ENCODE measurements around the gene DYNC1I1. TPM values are rescaled to one million over a fixed set of nuclear protein-coding genes. Genes with fewer than 3 reads are reported as not detected.

The DYNC1I1 gene
- polyA plus RNA-seq, 1 donor from 2014 or later = 28.9 TPM

DNA sequence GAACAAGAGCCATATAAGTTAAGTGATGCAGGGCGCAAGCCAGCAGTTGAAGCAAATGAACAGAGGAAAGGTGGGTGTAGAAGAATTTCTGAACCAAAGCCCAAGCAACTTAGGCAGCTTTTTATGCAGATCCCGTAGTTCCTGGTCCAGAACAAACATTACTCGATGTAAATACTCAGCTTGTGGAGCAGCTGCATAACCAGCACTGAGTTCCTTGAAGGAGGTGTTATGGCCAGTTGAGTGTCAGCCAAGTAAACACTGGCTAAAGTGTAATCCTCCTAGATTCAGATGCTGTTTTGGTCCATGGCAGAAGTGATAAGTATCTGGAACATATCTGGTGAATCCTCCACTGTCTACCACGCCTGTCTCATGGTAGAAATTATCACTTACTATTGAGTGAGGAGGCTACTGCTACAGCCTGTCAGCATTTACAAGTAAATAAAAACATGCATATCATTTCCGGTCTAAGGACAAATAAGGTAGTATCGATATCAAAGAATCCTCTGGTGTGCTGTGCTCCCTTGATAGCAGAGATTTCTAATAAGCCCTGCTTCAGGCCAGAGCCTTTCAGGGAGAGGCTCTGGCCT is 213.9 kb downstream of the DYNC1I1 start:
- Histone ChIP-seq H3F3A (ENCODE audit: insufficient read depth, low read length, poor library complexity, severe bottlenecking) (no peaks in the 10 kb centered on the region), H2AFZ (ENCODE audit: low read depth, low read length) (no peak overlapping the region), H3K36me3 (ENCODE audit: insufficient read depth, low read length) (no peaks in the 10 kb centered on the region), H3K9me3 (ENCODE audit: low read length) (no peaks in the 10 kb centered on the region), H3K27me3 (ENCODE audit: insufficient read depth, low read depth, low read length) (no peaks in the 10 kb centered on the region), H3K4me3 (ENCODE audit: low read length) (no peak overlapping the region), H4K20me1 (ENCODE audit: insufficient read depth) (no peaks in the 10 kb centered on the region), H3K27ac (ENCODE audit: low read length) (no peak overlapping the region), H3K9me2 (ENCODE audit: insufficient read depth, low read length) (no peaks in the 10 kb centered on the region), H3K4me2 (ENCODE audit: low read length) (no peak overlapping the region), H3K79me2 (replicated peaks; ENCODE audit: insufficient read depth, low read length) (no peaks in the 10 kb centered on the region), H3K9ac (ENCODE audit: low read length) (no peak overlapping the region)
- TF ChIP-seq, protein P1, sequence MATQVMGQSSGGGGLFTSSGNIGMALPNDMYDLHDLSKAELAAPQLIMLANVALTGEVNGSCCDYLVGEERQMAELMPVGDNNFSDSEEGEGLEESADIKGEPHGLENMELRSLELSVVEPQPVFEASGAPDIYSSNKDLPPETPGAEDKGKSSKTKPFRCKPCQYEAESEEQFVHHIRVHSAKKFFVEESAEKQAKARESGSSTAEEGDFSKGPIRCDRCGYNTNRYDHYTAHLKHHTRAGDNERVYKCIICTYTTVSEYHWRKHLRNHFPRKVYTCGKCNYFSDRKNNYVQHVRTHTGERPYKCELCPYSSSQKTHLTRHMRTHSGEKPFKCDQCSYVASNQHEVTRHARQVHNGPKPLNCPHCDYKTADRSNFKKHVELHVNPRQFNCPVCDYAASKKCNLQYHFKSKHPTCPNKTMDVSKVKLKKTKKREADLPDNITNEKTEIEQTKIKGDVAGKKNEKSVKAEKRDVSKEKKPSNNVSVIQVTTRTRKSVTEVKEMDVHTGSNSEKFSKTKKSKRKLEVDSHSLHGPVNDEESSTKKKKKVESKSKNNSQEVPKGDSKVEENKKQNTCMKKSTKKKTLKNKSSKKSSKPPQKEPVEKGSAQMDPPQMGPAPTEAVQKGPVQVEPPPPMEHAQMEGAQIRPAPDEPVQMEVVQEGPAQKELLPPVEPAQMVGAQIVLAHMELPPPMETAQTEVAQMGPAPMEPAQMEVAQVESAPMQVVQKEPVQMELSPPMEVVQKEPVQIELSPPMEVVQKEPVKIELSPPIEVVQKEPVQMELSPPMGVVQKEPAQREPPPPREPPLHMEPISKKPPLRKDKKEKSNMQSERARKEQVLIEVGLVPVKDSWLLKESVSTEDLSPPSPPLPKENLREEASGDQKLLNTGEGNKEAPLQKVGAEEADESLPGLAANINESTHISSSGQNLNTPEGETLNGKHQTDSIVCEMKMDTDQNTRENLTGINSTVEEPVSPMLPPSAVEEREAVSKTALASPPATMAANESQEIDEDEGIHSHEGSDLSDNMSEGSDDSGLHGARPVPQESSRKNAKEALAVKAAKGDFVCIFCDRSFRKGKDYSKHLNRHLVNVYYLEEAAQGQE (IDR thresholded peaks at IDR 0.05; ENCODE audit: borderline replicate concordance) = no peak
- no peak for TF ChIP-seq EP300 (conservative IDR thresholded peaks at IDR 0.05; ENCODE audit: poor library complexity, severe bottlenecking)
- TF ChIP-seq EZH2 (IDR thresholded peaks at IDR 0.05; ENCODE audit: borderline replicate concordance, insufficient read depth, low read length, poor library complexity, severe bottlenecking) = no peak

DNA sequence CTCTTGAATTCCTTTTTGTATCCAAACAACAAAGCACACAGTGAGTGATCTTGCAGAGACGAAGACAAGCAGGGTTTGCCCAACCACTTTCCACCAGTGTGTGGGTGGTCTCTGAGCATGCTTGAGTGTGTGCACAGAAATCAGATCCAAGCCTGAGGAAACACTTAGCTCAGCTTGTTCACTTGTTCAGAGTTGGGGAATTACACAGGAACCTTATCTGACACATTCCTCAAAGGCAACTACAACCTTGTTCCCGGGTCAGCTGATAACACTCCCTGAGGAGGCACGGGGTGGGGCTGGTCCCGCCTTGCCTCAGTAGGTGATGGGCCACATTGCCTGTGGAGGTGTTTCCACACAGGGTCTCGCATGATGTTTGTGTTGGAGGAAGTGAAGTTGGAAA is 216.9 kb downstream of the DYNC1I1 start:
- TF ChIP-seq SMC3 (conservative IDR thresholded peaks at IDR 0.05; ENCODE audit: poor library complexity) = no peak
- no peak for TF ChIP-seq POLR2AphosphoS5 (IDR thresholded peaks at IDR 0.05)
- TF ChIP-seq, protein P1 (IDR thresholded peaks at IDR 0.05; ENCODE audit: borderline replicate concordance) = no peak
- no peak for TF ChIP-seq TAF1 (IDR thresholded peaks at IDR 0.05; ENCODE audit: low read depth)
- no peak for TF ChIP-seq EZH2 (IDR thresholded peaks at IDR 0.05; ENCODE audit: borderline replicate concordance, insufficient read depth, low read length, poor library complexity, severe bottlenecking)
- TF ChIP-seq MXI1 (conservative IDR thresholded peaks at IDR 0.05; ENCODE audit: poor library complexity, severe bottlenecking) = no peak
- TF ChIP-seq, protein P2, sequence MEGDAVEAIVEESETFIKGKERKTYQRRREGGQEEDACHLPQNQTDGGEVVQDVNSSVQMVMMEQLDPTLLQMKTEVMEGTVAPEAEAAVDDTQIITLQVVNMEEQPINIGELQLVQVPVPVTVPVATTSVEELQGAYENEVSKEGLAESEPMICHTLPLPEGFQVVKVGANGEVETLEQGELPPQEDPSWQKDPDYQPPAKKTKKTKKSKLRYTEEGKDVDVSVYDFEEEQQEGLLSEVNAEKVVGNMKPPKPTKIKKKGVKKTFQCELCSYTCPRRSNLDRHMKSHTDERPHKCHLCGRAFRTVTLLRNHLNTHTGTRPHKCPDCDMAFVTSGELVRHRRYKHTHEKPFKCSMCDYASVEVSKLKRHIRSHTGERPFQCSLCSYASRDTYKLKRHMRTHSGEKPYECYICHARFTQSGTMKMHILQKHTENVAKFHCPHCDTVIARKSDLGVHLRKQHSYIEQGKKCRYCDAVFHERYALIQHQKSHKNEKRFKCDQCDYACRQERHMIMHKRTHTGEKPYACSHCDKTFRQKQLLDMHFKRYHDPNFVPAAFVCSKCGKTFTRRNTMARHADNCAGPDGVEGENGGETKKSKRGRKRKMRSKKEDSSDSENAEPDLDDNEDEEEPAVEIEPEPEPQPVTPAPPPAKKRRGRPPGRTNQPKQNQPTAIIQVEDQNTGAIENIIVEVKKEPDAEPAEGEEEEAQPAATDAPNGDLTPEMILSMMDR (IDR thresholded peaks at IDR 0.05; ENCODE audit: poor library complexity, severe bottlenecking) = no peak
- TF ChIP-seq RAD21 (conservative IDR thresholded peaks at IDR 0.05) = no peak
- no peak for TF ChIP-seq EP300 (conservative IDR thresholded peaks at IDR 0.05; ENCODE audit: poor library complexity, severe bottlenecking)
- Histone ChIP-seq H3K79me2 (replicated peaks; ENCODE audit: insufficient read depth, low read length) (no peaks in the 10 kb centered on the region), H3K4me3 (ENCODE audit: low read length) (no peak overlapping the region), H3K4me2 (ENCODE audit: low read length) (no peak overlapping the region), H4K20me1 (ENCODE audit: insufficient read depth) (no peaks in the 10 kb centered on the region), H3F3A (ENCODE audit: insufficient read depth, low read length, poor library complexity, severe bottlenecking) (no peaks in the 10 kb centered on the region), H3K9me3 (ENCODE audit: low read length) (no peaks in the 10 kb centered on the region), H3K9me2 (ENCODE audit: insufficient read depth, low read length) (no peaks in the 10 kb centered on the region), H3K27me3 (ENCODE audit: insufficient read depth, low read depth, low read length) (no peaks in the 10 kb centered on the region), H3K36me3 (ENCODE audit: insufficient read depth, low read length) (no peaks in the 10 kb centered on the region), H3K9ac (ENCODE audit: low read length) (no peak overlapping the region), H3K27ac (ENCODE audit: low read length) (no peak overlapping the region), H2AFZ (ENCODE audit: low read depth, low read length) (no peak overlapping the region)

Measured in neural cell (in vitro differentiated cells).